GM04504 (cell line): Measurements from ENCODE around the gene MEGF8.

Experiments
- DNase-seq: peaks from one replicate; pipeline ENCODE4 v3.0.0-alpha.2; 2012; ENCODE audit warnings: low read depth

Gene MEGF8

DNA sequence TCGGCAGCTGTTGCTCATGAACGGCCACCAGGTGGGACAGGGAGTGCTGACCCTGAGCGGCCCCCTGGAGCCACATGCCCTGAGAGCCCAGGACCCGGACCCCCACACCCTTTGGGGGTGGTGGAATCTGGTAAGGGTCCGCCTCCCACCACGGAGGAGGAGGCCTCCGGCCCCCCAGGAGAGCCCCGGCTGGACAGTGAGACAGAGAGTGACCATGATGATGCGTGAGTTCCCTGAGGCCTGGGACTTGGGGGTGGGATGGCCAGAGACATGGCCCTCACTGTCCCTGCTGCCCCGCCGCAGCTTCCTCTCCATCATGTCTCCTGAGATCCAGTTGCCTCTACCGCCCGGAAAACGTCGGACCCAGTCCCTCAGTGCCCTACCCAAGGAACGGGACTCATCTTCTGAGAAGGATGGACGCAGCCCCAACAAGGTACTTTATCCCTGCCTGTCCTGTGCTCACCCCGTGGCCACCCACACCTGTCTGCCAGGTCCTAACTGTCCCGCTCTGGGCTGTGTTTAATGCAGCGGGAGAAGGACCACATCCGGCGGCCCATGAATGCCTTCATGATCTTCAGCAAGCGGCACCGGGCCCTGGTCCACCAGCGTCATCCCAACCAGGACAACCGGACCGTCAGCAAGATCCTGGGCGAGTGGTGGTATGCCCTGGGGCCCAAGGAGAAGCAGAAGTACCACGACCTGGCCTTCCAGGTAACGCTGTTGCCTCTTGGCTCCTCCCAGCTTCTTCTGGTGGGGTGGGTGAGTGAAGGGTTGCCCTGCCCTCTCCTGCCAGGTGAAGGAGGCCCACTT, 38.2 kb upstream of the MEGF8 start:
- no peak for DNase-seq

DNA sequence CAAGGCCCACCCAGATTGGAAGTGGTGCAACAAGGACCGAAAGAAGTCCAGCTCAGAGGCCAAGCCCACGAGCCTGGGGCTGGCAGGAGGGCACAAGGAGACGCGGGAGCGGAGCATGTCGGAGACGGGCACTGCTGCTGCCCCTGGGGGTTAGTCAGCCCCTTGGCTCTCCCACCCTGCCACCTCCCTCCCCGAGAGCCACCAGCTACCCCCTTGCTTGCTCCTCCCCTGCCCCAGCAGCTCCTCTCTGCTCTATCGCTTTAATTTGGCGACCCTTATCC, 37.7 kb upstream of the MEGF8 start:
- no peak for DNase-seq

DNA sequence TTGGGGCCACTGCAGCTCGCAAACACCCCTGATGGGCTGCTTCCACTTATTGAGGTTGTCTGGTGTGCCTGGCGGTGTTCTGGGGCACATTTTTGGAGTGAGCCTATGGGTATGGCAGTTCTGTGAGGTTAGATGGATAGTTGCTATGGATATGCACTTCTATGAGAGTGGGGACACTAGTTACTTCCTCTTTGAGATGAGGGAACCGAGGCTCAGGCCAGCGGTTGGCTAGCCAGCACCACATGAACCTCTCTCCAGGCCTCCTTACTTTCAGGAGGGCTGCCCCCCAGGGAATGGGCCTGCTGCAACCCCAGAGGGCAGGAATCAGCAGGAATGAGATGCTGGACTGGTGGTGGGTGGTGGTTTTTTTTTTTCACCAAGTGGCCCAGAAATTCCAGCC, 37.0 kb upstream of the MEGF8 start:
- DNase-seq: no peak

DNA sequence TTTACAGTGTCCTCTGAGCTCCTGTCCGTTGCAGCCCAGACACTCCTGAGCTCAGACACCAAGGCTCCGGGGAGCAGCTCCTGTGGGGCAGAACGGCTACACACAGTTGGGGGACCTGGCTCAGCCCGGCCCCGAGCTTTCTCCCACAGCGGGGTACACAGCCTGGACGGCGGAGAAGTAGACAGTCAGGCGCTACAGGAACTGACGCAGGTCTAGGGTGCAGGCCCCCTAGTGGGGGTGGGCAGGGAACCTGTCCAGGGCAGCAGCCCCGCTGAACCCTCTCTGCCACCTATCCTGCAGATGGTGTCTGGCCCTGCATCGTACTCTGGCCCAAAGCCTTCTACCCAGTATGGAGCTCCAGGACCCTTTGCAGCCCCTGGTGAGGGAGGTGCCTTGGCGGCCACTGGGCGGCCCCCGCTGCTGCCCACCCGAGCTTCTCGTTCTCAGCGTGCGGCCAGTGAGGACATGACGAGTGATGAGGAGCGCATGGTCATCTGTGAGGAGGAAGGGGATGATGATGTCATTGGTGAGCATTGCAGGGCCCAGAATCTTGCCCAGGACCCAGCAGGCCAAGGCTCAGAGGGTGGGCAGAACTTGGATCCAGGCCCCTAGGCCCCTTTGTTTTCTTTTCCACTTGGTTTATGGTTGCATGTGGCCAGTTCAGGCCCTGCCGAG, 36.4 kb upstream of the MEGF8 start:
- no peak for DNase-seq

DNA sequence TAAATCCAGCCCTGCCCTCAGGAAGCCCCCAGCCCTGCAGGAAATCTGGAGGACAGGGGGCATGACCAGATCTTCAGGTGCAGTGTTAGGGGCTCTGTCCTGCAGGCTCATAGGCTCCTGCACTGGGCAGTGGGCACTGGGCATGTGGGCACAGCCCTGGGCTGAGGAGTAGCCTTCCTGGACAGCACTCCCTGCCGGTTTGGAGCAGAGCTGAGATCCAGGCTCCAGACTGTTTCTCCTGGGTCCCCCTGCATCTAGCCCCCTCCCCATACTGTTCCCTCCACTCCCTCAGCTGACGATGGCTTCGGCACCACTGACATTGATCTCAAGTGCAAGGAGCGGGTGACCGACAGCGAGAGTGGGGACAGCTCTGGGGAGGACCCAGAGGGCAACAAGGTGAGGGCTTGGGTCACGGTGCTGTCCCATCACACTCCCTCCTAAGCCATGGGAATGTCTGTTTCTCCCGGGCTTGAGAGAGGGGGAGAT, 35.8 kb upstream of the MEGF8 start:
- no peak for DNase-seq

DNA sequence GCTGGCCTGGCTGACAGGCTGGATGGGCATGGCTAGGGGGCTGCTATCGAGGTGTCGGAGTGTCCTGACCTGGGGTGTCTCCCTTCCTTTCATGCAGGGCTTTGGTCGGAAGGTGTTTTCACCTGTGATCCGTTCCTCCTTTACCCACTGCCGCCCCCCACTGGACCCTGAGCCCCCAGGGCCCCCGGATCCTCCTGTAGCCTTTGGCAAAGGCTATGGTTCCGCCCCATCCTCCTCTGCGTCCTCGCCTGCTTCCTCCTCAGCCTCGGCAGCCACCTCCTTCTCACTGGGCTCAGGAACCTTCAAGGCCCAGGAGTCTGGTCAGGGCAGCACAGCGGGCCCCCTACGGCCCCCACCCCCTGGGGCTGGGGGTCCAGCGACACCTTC, 35.3 kb upstream of the MEGF8 start:
- no peak for DNase-seq

DNA sequence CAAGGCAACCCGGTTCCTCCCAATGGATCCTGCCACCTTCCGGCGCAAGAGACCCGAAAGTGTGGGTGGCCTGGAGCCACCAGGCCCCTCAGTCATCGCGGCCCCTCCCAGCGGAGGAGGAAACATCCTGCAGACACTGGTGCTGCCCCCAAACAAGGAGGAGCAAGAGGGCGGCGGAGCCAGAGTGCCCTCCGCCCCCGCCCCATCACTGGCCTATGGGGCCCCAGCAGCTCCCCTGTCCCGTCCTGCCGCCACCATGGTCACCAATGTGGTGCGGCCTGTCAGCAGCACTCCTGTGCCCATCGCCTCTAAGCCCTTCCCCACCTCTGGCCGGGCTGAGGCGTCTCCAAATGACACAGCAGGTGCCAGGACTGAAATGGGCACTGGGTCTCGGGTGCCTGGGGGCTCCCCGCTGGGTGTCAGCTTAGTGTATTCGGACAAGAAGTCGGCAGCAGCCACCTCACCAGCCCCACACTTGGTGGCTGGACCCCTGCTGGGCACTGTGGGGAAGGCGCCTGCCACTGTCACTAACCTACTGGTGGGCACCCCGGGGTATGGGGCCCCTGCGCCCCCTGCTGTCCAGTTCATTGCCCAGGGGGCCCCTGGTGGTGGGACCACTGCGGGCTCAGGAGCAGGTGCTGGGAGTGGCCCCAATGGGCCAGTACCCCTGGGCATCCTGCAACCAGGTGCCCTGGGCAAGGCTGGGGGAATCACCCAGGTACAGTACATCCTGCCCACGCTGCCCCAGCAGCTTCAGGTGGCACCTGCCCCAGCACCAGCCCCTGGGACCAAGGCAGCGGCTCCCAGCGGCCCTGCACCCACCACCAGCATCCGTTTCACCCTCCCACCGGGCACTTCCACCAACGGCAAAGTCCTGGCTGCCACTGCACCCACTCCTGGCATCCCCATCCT, 34.7 kb upstream of the MEGF8 start:
- no peak for DNase-seq

DNA sequence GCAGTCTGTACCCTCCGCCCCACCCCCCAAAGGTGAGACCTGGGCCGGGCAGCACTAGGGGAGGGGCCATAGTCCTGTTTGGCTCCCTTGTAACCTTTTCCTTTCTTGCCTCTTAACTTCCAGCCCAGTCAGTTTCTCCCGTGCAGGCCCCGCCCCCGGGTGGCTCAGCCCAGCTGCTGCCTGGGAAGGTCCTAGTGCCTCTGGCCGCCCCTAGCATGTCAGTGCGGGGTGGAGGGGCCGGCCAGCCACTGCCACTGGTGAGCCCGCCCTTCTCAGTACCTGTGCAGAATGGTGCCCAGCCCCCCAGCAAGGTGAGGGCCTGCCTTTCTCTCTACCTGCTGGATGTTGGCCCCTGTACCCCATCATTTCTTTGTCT, 34.0 kb upstream of the MEGF8 start:
- DNase-seq: no peak

DNA sequence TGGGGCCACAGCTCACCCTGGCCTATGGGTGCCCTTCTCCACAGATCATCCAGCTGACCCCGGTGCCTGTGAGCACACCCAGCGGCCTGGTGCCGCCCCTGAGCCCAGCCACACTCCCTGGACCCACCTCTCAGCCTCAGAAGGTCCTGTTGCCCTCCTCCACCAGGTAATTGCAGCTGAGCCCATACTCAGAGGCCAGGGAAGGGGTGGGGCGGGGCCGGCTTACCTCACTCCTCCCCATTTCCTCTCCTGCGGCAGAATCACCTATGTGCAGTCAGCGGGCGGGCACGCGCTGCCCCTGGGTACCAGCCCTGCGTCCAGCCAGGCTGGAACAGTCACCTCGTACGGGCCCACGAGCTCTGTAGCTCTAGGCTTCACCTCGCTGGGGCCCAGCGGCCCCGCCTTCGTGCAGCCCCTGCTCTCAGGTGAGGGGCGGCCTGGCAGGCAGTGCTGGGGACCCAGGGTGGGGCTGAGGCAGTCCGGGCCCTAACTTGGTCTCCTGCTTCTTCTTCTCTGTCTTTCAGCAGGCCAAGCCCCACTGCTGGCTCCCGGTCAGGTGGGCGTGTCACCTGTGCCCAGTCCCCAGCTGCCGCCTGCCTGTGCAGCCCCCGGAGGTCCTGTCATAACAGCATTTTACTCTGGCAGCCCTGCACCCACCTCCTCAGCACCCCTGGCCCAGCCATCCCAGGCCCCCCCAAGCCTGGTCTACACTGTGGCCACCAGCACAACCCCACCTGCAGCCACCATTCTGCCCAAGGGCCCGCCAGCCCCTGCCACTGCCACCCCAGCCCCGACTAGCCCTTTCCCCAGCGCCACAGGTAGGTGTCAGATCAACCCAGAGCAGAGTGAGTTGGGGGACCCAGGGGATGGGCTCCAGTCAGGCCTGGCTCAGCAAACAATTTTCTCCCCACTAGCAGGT, 33.1 kb upstream of the MEGF8 start:
- no peak for DNase-seq

DNA sequence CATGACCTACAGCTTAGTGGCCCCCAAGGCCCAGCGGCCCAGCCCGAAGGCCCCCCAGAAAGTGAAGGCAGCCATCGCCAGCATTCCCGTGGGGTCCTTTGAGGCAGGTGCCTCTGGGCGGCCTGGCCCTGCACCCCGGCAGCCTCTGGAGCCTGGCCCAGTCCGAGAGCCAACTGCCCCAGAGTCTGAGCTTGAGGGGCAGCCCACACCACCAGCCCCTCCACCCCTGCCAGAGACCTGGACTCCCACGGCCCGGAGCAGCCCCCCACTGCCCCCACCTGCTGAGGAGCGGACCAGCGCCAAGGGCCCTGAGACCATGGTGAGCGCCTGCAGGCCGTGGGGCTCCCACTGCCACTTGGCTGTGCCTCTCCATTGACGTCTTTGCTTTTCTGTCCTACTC, 32.5 kb upstream of the MEGF8 start:
- DNase-seq: no peak

DNA sequence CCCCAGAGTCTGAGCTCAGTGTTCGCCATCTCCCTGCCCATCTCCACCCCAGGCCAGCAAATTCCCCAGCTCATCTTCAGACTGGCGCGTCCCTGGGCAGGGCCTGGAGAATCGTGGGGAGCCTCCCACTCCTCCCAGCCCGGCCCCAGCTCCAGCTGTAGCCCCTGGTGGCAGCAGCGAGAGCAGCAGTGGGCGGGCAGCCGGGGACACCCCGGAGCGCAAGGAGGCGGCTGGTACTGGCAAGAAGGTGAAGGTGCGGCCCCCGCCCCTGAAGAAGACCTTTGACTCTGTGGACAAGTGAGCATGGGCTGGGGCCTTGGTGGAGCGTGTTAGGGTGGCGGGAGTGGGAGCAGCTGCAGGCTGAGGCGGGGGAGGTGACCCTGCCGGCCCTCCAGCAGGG, 31.9 kb upstream of the MEGF8 start:
- DNase-seq: no peak

DNA sequence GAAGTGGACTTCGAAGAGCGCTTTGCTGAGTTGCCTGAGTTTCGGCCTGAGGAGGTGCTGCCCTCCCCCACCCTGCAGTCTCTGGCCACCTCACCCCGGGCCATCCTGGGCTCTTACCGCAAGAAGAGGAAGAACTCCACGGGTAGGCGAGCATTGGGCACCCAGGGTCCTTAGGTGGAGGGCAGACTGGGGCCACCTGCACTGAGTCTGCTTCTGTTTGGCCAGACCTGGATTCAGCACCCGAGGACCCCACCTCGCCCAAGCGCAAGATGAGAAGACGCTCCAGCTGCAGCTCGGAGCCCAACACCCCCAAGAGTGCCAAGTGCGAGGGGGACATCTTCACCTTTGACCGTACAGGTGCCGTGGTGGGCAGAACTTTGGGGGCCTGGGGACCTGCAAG, 31.5 kb upstream of the MEGF8 start:
- DNase-seq: no peak

DNA sequence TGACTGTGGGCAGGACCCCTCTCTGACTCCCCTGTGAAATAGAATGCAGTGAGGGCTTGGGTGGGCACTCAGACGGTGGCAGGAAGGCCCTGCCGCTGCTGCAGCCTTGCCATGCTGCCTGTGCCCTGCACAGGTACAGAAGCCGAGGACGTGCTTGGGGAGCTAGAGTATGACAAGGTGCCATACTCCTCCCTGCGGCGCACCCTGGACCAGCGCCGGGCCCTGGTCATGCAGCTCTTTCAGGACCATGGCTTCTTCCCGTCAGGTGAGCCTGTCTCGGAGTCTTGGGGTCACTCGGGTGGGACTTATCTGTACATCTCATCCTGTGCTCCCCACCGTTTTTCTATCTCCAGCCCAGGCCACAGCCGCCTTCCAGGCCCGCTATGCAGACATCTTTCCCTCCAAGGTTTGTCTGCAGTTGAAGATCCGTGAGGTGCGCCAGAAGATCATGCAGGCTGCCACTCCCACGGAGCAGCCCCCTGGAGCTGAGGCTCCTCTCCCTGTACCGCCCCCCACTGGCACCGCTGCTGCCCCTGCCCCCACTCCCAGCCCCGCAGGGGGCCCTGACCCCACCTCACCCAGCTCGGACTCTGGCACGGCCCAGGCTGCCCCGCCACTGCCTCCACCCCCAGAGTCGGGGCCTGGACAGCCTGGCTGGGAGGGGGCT, 30.8 kb upstream of the MEGF8 start:
- DNase-seq: no peak

DNA sequence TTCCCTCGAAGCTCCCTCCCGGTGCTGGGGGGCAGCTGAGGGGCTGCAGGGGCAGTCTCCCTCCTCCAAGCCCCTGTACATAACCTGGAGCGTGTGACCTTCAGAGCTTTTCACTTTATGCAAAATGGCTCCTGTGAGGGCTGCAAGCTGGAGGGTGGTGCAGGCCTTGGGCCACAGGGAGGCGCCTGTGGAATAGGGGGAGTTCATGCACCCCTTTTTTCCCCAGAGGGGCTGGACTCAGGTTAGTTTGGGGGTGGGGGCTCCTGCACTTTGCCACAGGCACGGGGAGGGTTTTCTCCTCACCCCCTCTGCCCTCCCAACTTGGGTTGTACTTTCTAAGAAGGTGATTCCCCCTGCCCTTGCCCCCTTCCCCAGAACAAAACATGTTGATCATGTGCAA, 30.1 kb upstream of the MEGF8 start:
- no peak for DNase-seq

DNA sequence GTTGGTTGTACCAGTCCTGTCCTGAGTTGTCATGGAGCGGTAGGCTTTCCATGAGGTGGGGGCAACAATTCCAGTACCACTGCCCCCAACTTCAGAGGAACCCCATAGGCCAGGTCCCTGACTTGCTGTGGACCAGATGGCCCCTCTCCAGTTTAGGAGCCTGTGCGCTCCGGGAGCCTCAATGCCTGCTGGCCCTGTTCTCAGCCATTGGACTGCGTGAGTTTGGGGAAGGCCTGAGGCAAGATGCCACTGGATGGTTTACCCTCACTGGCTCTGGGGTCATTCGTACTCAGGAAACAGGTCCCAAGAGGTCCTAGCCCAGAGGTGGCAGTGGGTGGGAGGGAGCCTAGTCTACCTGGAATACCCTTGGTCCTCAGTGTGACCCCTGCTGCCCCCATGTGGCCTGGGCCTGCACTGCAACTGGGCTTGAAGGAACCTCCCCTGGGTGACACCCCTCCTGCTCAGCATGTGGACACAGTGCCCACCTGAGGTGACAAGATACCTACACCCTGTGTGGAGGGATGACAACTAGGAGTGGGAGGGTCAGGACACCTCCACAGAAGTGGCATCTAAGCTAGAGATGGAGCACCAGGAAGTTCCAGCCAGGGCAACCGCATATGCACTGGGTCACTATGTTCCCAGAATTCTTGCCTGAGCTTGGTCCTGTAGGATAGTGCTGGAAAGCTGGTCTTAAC, 29.5 kb upstream of the MEGF8 start:
- no peak for DNase-seq

DNA sequence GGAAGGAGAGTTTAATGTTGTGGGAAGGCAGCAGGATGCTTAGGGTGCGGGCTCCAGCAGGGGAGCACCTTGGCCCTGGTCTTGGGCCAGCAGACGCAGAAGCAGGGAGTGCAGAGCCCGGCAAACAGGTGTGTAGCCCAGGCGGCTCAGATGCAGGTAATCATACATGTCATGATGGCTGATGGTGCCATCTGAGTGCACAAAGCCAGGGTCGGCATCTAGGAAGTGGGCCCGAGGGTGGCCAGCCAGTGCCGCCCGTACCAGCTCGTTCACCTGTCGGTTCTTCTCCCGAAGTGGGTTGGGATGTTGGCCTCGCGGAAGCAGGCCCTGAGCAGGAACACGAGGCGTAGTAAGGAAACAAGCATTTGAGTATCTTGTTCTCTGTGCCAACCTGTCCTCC, 28.4 kb upstream of the MEGF8 start:
- DNase-seq: no peak

DNA sequence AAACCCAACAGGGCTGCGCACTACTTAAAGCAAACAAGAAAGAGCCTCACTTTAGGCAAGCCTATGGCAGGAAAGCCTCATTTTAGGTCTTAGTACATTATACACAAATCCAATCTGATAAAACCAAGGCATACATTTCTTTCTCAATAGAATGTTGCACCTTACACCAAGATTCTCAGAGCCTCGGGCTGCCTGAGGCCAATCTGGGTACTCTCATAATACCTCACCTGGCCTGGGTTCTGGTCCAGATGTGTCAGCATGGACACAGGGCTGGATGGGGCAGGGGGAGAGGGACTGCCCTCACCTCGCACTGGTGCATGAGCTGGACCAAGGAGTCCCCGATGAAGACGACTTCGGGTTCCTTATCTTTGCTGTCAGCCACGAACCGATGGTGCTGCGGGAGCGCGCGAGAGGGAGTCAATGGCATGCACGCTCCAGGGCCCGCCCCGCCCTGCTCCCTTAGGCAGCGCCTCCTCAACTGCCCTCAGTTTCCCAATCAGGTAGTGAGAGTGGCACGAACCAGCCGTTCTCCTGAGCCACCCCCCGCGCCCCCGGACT, 23.7 kb upstream of the MEGF8 start, which contains the start of gene PRR19:
PRR19 (plus strand) TSS at position 487 of the 558 bp plus-strand sequence. CDS start 7,453 bp downstream, outside the sequence.
- DNase-seq: no peak

DNA sequence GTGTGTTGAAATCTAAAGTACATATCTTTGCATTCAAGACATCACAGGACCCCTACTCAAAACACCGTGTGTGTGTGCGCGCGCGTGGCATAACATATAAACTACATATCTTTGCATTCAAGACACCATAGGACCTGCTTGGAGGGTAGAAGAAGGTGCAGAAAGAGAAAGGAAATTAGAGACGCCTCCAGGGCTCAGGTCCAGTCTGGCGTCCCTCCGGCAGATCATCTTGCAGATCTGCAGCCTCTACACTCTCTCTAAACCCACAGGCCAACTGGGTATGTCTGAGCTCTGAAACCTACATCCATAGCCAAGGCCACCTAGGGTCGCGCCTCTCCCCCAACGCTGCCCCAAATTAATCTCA, 22.4 kb upstream of the MEGF8 start:
- no peak for DNase-seq

DNA sequence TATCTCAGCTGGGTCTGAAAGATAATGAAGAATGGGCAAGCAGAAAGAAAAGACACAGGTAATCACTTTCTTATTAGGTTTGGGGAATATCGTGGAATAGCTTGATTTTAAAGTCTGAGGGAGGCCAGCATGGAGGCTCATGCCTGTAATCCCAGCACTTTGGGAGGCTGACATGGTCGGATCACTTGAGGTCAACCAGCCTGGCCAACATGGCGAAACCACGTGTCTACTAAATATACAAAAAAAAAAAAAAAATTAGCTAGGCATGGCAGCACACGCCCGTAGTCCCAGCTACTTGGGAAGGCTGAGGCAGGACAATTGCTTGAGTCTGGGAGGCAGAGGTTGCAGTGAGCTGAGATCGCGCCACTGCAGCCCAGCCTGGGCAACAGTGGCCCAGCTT, 21.6 kb upstream of the MEGF8 start:
- no peak for DNase-seq

DNA sequence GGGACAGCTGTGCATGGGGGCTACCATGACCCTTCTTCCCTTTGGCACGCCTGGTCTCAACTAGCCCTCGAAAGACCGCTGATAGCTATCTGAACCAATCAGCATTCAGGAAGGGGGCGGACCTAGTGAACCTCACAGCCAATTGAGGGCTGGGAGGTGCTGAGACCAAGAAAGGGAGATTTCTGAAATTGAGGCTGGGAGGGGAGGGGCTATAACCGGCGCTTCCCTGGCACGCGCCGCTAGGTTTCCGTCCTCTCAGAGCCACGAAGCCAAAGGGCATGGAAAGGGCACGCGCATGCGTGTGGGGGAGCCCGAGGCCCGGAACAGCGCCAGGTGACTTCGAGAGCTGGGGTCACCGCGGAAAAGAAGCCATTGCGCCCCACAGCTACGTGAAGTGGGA, 18.8 kb upstream of the MEGF8 start:
- DNase-seq: no peak
